Thymus (tissue), 11 donors: ENCODE data around the gene DCAF15. TPM values are rescaled to one million over a fixed set of nuclear protein-coding genes. Genes with fewer than 3 reads are reported as not detected.
"Not testable (repeated sequence)": the region's sequence is repeated elsewhere in the genome, so short reads cannot be mapped to it uniquely, and the experiment has no call there.

Experiments used
- DNase-seq, 9 donors: peaks; one replicate each; pipeline ENCODE4 v3.0.0-alpha.2; 2013; ENCODE audit warnings: low spot score in 9 of 9, low read depth in 6 of 9, missing footprints in 1 of 9
- H3K27ac ChIP-seq, 2 donors: one replicate each; pipeline ENCODE4 v1.5.1; 2013; ENCODE audit warnings: control low read depth in 1 of 2, low read depth in 1 of 2, low read length in 1 of 2, mild to moderate bottlenecking in 1 of 2, moderate library complexity in 1 of 2
- H3K27me3 ChIP-seq, 2 donors: one replicate each; pipeline ENCODE4 v1.5.1; 2013; ENCODE audit warnings: low read length in 1 of 2; ENCODE audit not compliant: control insufficient read depth in 2 of 2, insufficient read depth in 1 of 2
- H3K36me3 ChIP-seq, 2 donors: one replicate each; pipeline ENCODE4 v1.5.1; 2013; ENCODE audit warnings: low read length in 1 of 2, mild to moderate bottlenecking in 1 of 2, moderate library complexity in 1 of 2; ENCODE audit not compliant: control insufficient read depth in 2 of 2, insufficient read depth in 2 of 2
- H3K4me1 ChIP-seq, 2 donors: one replicate each; pipeline ENCODE4 v1.5.1; 2013; ENCODE audit warnings: low read length in 2 of 2; ENCODE audit not compliant: control insufficient read depth in 2 of 2, insufficient read depth in 2 of 2
- H3K4me3 ChIP-seq, 2 donors: one replicate each; pipeline ENCODE4 v1.5.1; 2013; ENCODE audit warnings: low read length in 2 of 2, control low read depth in 1 of 2, mild to moderate bottlenecking in 1 of 2
- H3K9me3 ChIP-seq, 2 donors: one replicate each; pipeline ENCODE4 v1.5.1; 2013; ENCODE audit warnings: low read length in 1 of 2, mild to moderate bottlenecking in 1 of 2; ENCODE audit not compliant: control insufficient read depth in 2 of 2, insufficient read depth in 1 of 2
- WGBS: extraction: QIAGEN DNeasy Blood & Tissue Kit; methylation state at CpG from one replicate; pipeline ENCODE4 v1.1.7; 2013; 5-methylcytosine and 5-hydroxymethylcytosine counted together
- polyA plus RNA-seq: library from polyadenylated mRNA; stranded (reverse); fragments of 200-250 nt; gene quantifications from one replicate; pipeline ENCODE4 v1.2.3, GENCODE V29; 2013
- total RNA-seq: library from RNA; stranded (reverse); fragments of 120-200 nt; gene quantifications from one replicate; pipeline ENCODE4 v1.2.4, GENCODE V29; 2013
- donor health status: healthy.

Gene DCAF15
- total and polyA plus RNA-seq, 2 donors: 24.0 to 95.4 TPM

- H3K4me1 ChIP-seq: no peaks in the 10 kb centered on the region
- no peak for DNase-seq
- no peaks in the 10 kb centered on the region for H3K9me3 ChIP-seq
- H3K36me3 ChIP-seq: peaks cover 77 to 79% of the 10 kb centered on the region in 2 donors
- H3K4me3 ChIP-seq: no peak overlapping the region
- H3K27me3 ChIP-seq: no peaks in the 10 kb centered on the region
- 99% methylated on average over 22 of the region's 22 CpGs for WGBS
- no peak overlapping the region for H3K27ac ChIP-seq
Observed at GRCh38 chr19:13968383-13968935, 16.1 kb downstream of the DCAF15 start.

GRCh38 chr19:13968999-13969398 is 16.7 kb downstream of the DCAF15 start:
- no peak overlapping the region for H3K4me3 ChIP-seq
- 95% methylated on average over 18 of the region's 18 CpGs for WGBS
- H3K36me3 ChIP-seq: peaks cover 74 to 80% of the 10 kb centered on the region in 2 donors
- no peaks in the 10 kb centered on the region for H3K9me3 ChIP-seq
- H3K4me1 ChIP-seq: peaks cover 0 to 3% of the 10 kb centered on the region in 2 donors
- DNase-seq: no peak
- H3K27ac ChIP-seq: no peak overlapping the region
- H3K27me3 ChIP-seq: no peaks in the 10 kb centered on the region

- no peaks in the 10 kb centered on the region for H3K9me3 ChIP-seq
- peaks cover 71 to 74% of the 10 kb centered on the region in 2 donors for H3K36me3 ChIP-seq
- no peak for DNase-seq
- peaks cover 0 to 5% of the 10 kb centered on the region in 2 donors for H3K4me1 ChIP-seq
- WGBS: 97% methylated on average over 18 of the region's 18 CpGs
- no peaks in the 10 kb centered on the region for H3K27me3 ChIP-seq
- H3K27ac ChIP-seq: no peak overlapping the region
- no peak overlapping the region for H3K4me3 ChIP-seq
Observed at GRCh38 chr19:13969897-13970296, 17.6 kb downstream of the DCAF15 start.

- WGBS: 94% methylated on average over 15 of the region's 15 CpGs
- not testable (repeated sequence) for DNase-seq, H3K4me1 ChIP-seq, H3K4me3 ChIP-seq, H3K27ac ChIP-seq, H3K9me3 ChIP-seq, H3K27me3 ChIP-seq
- H3K36me3 ChIP-seq: peaks cover 56 to 65% of the 10 kb centered on the region in 2 donors
Observed at GRCh38 chr19:13971868-13972267, 19.6 kb downstream of the DCAF15 start.

- Histone ChIP-seq H3K4me1 (peaks cover 0 to 5% of the 10 kb centered on the region in 2 donors), H3K27me3 (no peaks in the 10 kb centered on the region), H3K9me3 (no peaks in the 10 kb centered on the region), H3K27ac (no peak overlapping the region), H3K4me3 (no peak overlapping the region), H3K36me3 (peaks cover 49 to 58% of the 10 kb centered on the region in 2 donors)
- WGBS: 98% methylated on average over 37 of the region's 37 CpGs
- DNase-seq: no peak
Observed at GRCh38 chr19:13972368-13973155, 20.3 kb downstream of the DCAF15 start.

- H3K36me3 ChIP-seq: peaks cover 48 to 49% of the 10 kb centered on the region in 2 donors
- H3K4me1 ChIP-seq: peaks cover 0 to 10% of the 10 kb centered on the region in 2 donors
- not testable (repeated sequence) for H3K9me3 ChIP-seq, H3K27ac ChIP-seq, H3K27me3 ChIP-seq, H3K4me3 ChIP-seq, DNase-seq
- WGBS: 97% methylated on average over 3 of the region's 3 CpGs
Observed at GRCh38 chr19:13973479-13973878, 21.2 kb downstream of the DCAF15 start.

- Histone ChIP-seq H3K27ac (peak overlapping the region in 1 of 2 donors; percentile 53), H3K27me3 (peaks cover 0 to 4% of the 10 kb centered on the region in 2 donors), H3K36me3 (peaks cover 42 to 43% of the 10 kb centered on the region in 2 donors), H3K9me3 (no peaks in the 10 kb centered on the region), H3K4me1 (peaks cover 3 to 15% of the 10 kb centered on the region in 2 donors), H3K4me3 (no peak overlapping the region)
- peak in 1 of 9 donors; percentile 70 for DNase-seq
- 80% methylated on average over 12 of the region's 12 CpGs for WGBS
Observed at GRCh38 chr19:13974073-13974472, 21.8 kb downstream of the DCAF15 start.

GRCh38 chr19:13975870-13976269 is 23.6 kb downstream of the DCAF15 start:
- peaks cover 0 to 12% of the 10 kb centered on the region in 2 donors for H3K27me3 ChIP-seq
- no peak overlapping the region for H3K4me3 ChIP-seq
- H3K9me3 ChIP-seq: peaks cover 0 to 3% of the 10 kb centered on the region in 2 donors
- 98% methylated on average over 11 of the region's 11 CpGs for WGBS
- no peak overlapping the region for H3K27ac ChIP-seq
- peaks cover 32 to 37% of the 10 kb centered on the region in 2 donors for H3K36me3 ChIP-seq
- peaks cover 7 to 31% of the 10 kb centered on the region in 2 donors for H3K4me1 ChIP-seq
- no peak for DNase-seq

- H3K4me1 ChIP-seq: peaks cover 7 to 34% of the 10 kb centered on the region in 2 donors
- H3K4me3 ChIP-seq: no peak overlapping the region
- DNase-seq: no peak
- peaks cover 0 to 3% of the 10 kb centered on the region in 2 donors for H3K9me3 ChIP-seq
- H3K27ac ChIP-seq: no peak overlapping the region
- peaks cover 29 to 35% of the 10 kb centered on the region in 2 donors for H3K36me3 ChIP-seq
- WGBS: 95% methylated on average over 12 of the region's 12 CpGs
- H3K27me3 ChIP-seq: peaks cover 0 to 12% of the 10 kb centered on the region in 2 donors
Observed at GRCh38 chr19:13976446-13976845, 24.1 kb downstream of the DCAF15 start.
